Ovary (tissue), 9 donors: ENCODE results near the gene TUBA4B. TPM values are rescaled to one million over a fixed set of nuclear protein-coding genes. Genes with fewer than 3 reads are reported as not detected.
"Not testable (repeated sequence)": the region's sequence is repeated elsewhere in the genome, so short reads cannot be mapped to it uniquely, and the experiment has no call there.

ENCODE experiments used
- DNase-seq, 5 donors: peaks; one replicate each; pipeline ENCODE4 v3.0.0-alpha.2; 2019 to 2020
- H3K27ac ChIP-seq, 2 donors: fragments of 200-600 bp; one replicate each; pipeline versions ENCODE4 v1.5.1 to v1.8.0; 2019 to 2022
- H3K27me3 ChIP-seq: fragments of 200-600 bp; one replicate; pipeline ENCODE4 v1.8.0; 2022
- H3K36me3 ChIP-seq: fragments of 200-600 bp; sonication (generic); one replicate; pipeline ENCODE4 v1.5.1; 2019
- H3K4me1 ChIP-seq: one replicate; pipeline ENCODE4 v1.8.1; 2013; ENCODE audit warnings: mild to moderate bottlenecking, moderate library complexity; ENCODE audit not compliant: insufficient read depth
- H3K4me3 ChIP-seq: fragments of 200-600 bp; sonication (generic); one replicate; pipeline ENCODE4 v1.5.1; 2017
- H3K9me3 ChIP-seq, 2 donors: fragments of 200-600 bp in 1 of 2; sonication (generic) in 1 of 2; one replicate each; pipeline versions ENCODE4 v1.5.1 to v1.8.1; 2013 to 2019; ENCODE audit warnings: mild to moderate bottlenecking in 1 of 2, moderate library complexity in 1 of 2
- CTCF ChIP-seq, 3 donors: fragments of 450-650 bp in 2 of 3; fragments of 200-600 bp in 1 of 3; IDR thresholded peaks; one replicate each; pipeline versions ENCODE4 v1.5.1 to v1.8.0; 2016 to 2022; ENCODE audit warnings: antibody characterized with exemption in 3 of 3, mild to moderate bottlenecking in 1 of 3
- EP300 ChIP-seq: sonication (generic); formaldehyde crosslinking; IDR thresholded peaks from one replicate; pipeline ENCODE4 v1.6.1; 2017; ENCODE audit warnings: antibody characterized with exemption
- POLR2A ChIP-seq: fragments of 450-650 bp; IDR thresholded peaks from one replicate; pipeline ENCODE4 v1.6.1; 2017; ENCODE audit warnings: antibody characterized with exemption, mild to moderate bottlenecking, moderate library complexity
- WGBS, 3 donors: extraction: QIAGEN DNeasy Blood & Tissue Kit in 1 of 3; methylation state at CpG; one replicate each; pipeline versions ENCODE4 v1.1.5 to v1.1.7; 2013 to 2017; 5-methylcytosine and 5-hydroxymethylcytosine counted together
- intact Hi-C, 4 donors: fragments of 100-400 bp; cut with DNase I; formaldehyde crosslinking; loops; one replicate each; pipeline versions ENCODE4 v1.11.0 to v1.15.1; 2022 to 2023
- polyA plus RNA-seq, 2 donors: library from polyadenylated mRNA; stranded (reverse); fragments of 200-250 nt in 1 of 2; fragments of 350-450 nt in 1 of 2; fragmentation: Illumina TruSeq in 1 of 2; extraction: RNeasy Lipid Tissue Mini Kit (QIAGEN cat#74804) in 1 of 2; gene quantifications; one replicate each; pipeline ENCODE4 v1.2.3, GENCODE V29; 2013 to 2014
- total RNA-seq, 7 donors: library from RNA; depleted of rRNA in 2 of 7; stranded (reverse); fragments of >200 nt in 2 of 7; fragmentation: NEBNext Ultra II Directional in 3 of 7; extraction: Animal tissue kit (Norgen Biotek cat#: 25700) in 3 of 7; gene quantifications; one replicate each; pipeline versions ENCODE4 v1.1.0 to v1.2.4, GENCODE V29; 2016 to 2023
- donor health status: DM: no; HTN: no; CAD: no; lungs with moderate emphysema.
- donor health status: DM: no; HTN: no; CAD: no.
- donor health status: Bipolar disorder and iron deficiency.
- donor health status: DM: yes; HTN: yes; CAD: no.
- donor health status: DM: no; HTN: no; CAD: no.
- donor health status: DM: yes; HTN: yes; CAD: no.

TUBA4B gene
- total and polyA plus RNA-seq, 9 donors, result 0.18 to 13.2 (median 0.35) TPM; not detected in 2

- WGBS, 3 donors, result 82 to 84% (median 83%) methylated on average over 1 of the region's 1 CpG
- TF ChIP-seq CTCF (IDR thresholded peaks at IDR 0.05) (no peak), EP300 (no peak), POLR2A (no peak)
- no peak for DNase-seq
- no peaks in the 10 kb centered on the region for H3K27me3 ChIP-seq
- H3K9me3 ChIP-seq, result no peaks in the 10 kb centered on the region
- peaks cover 1% of the 10 kb centered on the region for H3K4me1 ChIP-seq
- no peak overlapping the region for H3K27ac ChIP-seq
- intact Hi-C loops, result no loop called here
- H3K4me3 ChIP-seq, result no peak overlapping the region
- H3K36me3 ChIP-seq, result no peaks in the 10 kb centered on the region
These were observed 53.0 kb downstream of the TUBA4B start for GRCh38 chr2:219306047-219306446.

- Histone ChIP-seq H3K4me3 (no peak overlapping the region), H3K27me3 (no peaks in the 10 kb centered on the region), H3K27ac (no peak overlapping the region), H3K36me3 (no peaks in the 10 kb centered on the region), H3K4me1 (peaks cover 1% of the 10 kb centered on the region), H3K9me3 (no peaks in the 10 kb centered on the region)
- 2 to 4% (median 2%) methylated on average over 41 to 45 of the region's 45 CpGs for WGBS, 3 donors
- intact Hi-C loops, result no loop called here
- DNase-seq, result peak in 4 of 5 donors; percentile 55 to 81 (median 76)
- TF ChIP-seq CTCF (IDR thresholded peaks at IDR 0.05) (no peak), POLR2A (no peak), EP300 (no peak)
These were observed 55.4 kb downstream of the TUBA4B start for GRCh38 chr2:219308142-219309101.

GRCh38 chr2:219309278-219309677 is 56.2 kb downstream of the TUBA4B start, which contains the start of gene PTPRN:
PTPRN (minus strand) TSS chr2:219309401; CDS start chr2:219309332, 69 bp downstream.
- Histone ChIP-seq H3K27ac (no peak within 1 kb of the TSS), H3K36me3 (no peaks in the 10 kb centered on the region), H3K9me3 (no peaks in the 10 kb centered on the region), H3K4me1 (peaks cover 1% of the 10 kb centered on the region), H3K27me3 (no peaks in the 10 kb centered on the region), H3K4me3 (no peak within 1 kb of the TSS)
- intact Hi-C loops, result no loop called here
- TF ChIP-seq CTCF (IDR thresholded peaks at IDR 0.05) (no peak), EP300 (no peak), POLR2A (no peak)
- whole genome bisulfite sequencing, 3 donors, result 1 to 3% (median 1%) methylated on average over 17 to 37 of the region's 37 CpGs
- DNase-seq, result no peak

- DNase-seq, H3K9me3 ChIP-seq, intact Hi-C loops, H3K36me3 ChIP-seq, H3K4me1 ChIP-seq, H3K27me3 ChIP-seq, H3K27ac ChIP-seq, H3K4me3 ChIP-seq: not testable (repeated sequence)
- whole genome bisulfite sequencing, 3 donors, result 92% methylated on average over 38 to 49 of the region's 49 CpGs
These were observed 59.7 kb downstream of the TUBA4B start for GRCh38 chr2:219312683-219313263.
